A673 (cell line): ENCODE data around the gene SPEM3. TPM values are rescaled to one million over a fixed set of nuclear protein-coding genes. Genes with fewer than 3 reads are reported as not detected.

Source experiments
- BruUV-seq: library from RNA; stranded (reverse); fragments of 400-500 nt; replicated peaks from 2 replicates; lab custom pipeline; 2021; lab: Mats Ljungman, UMichigan
- CTCF ChIA-PET: fragments of 300-600 bp; sonication (Branson Sonifier 250); formaldehyde crosslinking; loops from one replicate; lab custom pipeline; 2022; ENCODE audit warnings: antibody characterized with exemption; lab: Charles Lee
- POLR2A ChIA-PET: fragments of 300-600 bp; sonication (Branson Sonifier 250); formaldehyde crosslinking; loops from one replicate; lab custom pipeline; 2022; ENCODE audit warnings: antibody characterized with exemption; ENCODE audit not compliant: low non-redundant PET; lab: Charles Lee
- DNase-seq: peaks from one replicate; pipeline ENCODE4 v3.0.0-alpha.2; 2015; ENCODE audit warnings: low spot score
- H3K27ac ChIP-seq: fragments of 200-600 bp; sonication (generic); 2 replicates; pipeline ENCODE4 v1.5.1; 2016; ENCODE audit warnings: mixed run types, low read depth, mild to moderate bottlenecking, mixed read lengths, antibody characterized with exemption, low read length; ENCODE audit not compliant: poor library complexity, severe bottlenecking
- H3K27me3 ChIP-seq: fragments of 200-600 bp; sonication (generic); replicated peaks from 2 replicates; pipeline ENCODE4 v1.6.1; 2017; ENCODE audit warnings: mixed run types, low read depth, mild to moderate bottlenecking, mixed read lengths, antibody characterized with exemption, low read length; ENCODE audit not compliant: insufficient read depth, poor library complexity
- H3K36me3 ChIP-seq: fragments of 200-600 bp; sonication (generic); 2 replicates; pipeline ENCODE4 v1.6.1; 2016; ENCODE audit warnings: mixed run types, mild to moderate bottlenecking, mixed read lengths, antibody characterized with exemption, low read length; ENCODE audit not compliant: insufficient read depth, poor library complexity, severe bottlenecking
- H3K4me1 ChIP-seq: fragments of 200-600 bp; sonication (generic); 2 replicates; pipeline ENCODE4 v1.6.1; 2017; ENCODE audit warnings: mixed run types, mild to moderate bottlenecking, mixed read lengths, antibody characterized with exemption, low read length; ENCODE audit not compliant: insufficient read depth, poor library complexity, severe bottlenecking
- H3K4me3 ChIP-seq: fragments of 200-600 bp; sonication (generic); 2 replicates; pipeline ENCODE4 v1.5.1; 2016; ENCODE audit warnings: low read depth, mixed run types, mild to moderate bottlenecking, mixed read lengths, low read length; ENCODE audit not compliant: poor library complexity, severe bottlenecking
- H3K9me3 ChIP-seq: fragments of 200-600 bp; sonication (generic); 2 replicates; pipeline ENCODE4 v1.6.1; 2016; ENCODE audit warnings: mixed run types, low read depth, mild to moderate bottlenecking, mixed read lengths, antibody characterized with exemption, low read length; ENCODE audit not compliant: poor library complexity, severe bottlenecking
- CTCF ChIP-seq: fragments of 300-800, 200-600 bp; sonication (generic); conservative IDR thresholded peaks from 2 replicates; pipeline ENCODE4 v1.5.1; 2017; ENCODE audit warnings: low read depth, mild to moderate bottlenecking, antibody characterized with exemption, low read length, moderate library complexity, mixed read lengths
- EZH2 ChIP-seq: fragments of 200-600 bp; sonication (generic); IDR thresholded peaks from 2 replicates; pipeline ENCODE4 v1.6.1; 2017; ENCODE audit warnings: borderline replicate concordance, low read depth, mild to moderate bottlenecking, mixed read lengths, antibody characterized with exemption, low read length; ENCODE audit not compliant: poor library complexity, severe bottlenecking
- intact Hi-C: fragments of 100-400 bp; cut with micrococcal nuclease; formaldehyde crosslinking; loops from one replicate; pipeline ENCODE4 v1.10.0; 2022; ENCODE audit not compliant: unreplicated experiment
- total RNA-seq: library from RNA; stranded (reverse); gene quantifications from 2 replicates; pipeline ENCODE4 v1.2.3, GENCODE V29; 2021

SPEM3 gene
- total RNA-seq, 1 experiment from 2014 or later: not detected

- Histone ChIP-seq H3K9me3 (no peaks in the 10 kb centered on the region), H3K4me1 (no peaks in the 10 kb centered on the region), H3K27ac (no peak overlapping the region), H3K27me3 (no peaks in the 10 kb centered on the region), H3K36me3 (no peaks in the 10 kb centered on the region), H3K4me3 (no peak overlapping the region)
- TF ChIP-seq EZH2: no peak
- no peak for TF ChIP-seq CTCF
- ChIA-PET CTCF (interaction anchor here (0.6 kb wide), 1 partner anchor 188 kb away, joined by 3 read pairs; no protein-coding TSS in a partner anchor), POLR2A (no interaction called here)
- no peak for DNase-seq
- BruUV-seq: no TSS peak
- intact Hi-C loops: no loop called here
These were observed 1.7 kb upstream of the SPEM3 start for GRCh38 chr17:7426896-7427489.

GRCh38 chr17:7427549-7427948, 1.1 kb upstream of the SPEM3 start:
- intact Hi-C loops: no loop called here
- Histone ChIP-seq H3K27ac (no peak overlapping the region), H3K9me3 (no peaks in the 10 kb centered on the region), H3K4me3 (no peak overlapping the region), H3K4me1 (no peaks in the 10 kb centered on the region), H3K36me3 (no peaks in the 10 kb centered on the region), H3K27me3 (no peaks in the 10 kb centered on the region)
- POLR2A ChIA-PET: no interaction called here
- no peak for DNase-seq
- no TSS peak for BruUV-seq
- TF ChIP-seq EZH2 (no peak), CTCF (no peak)
- CTCF ChIA-PET: interaction anchor here (0.6 kb wide), 1 partner anchor 188 kb away, joined by 3 read pairs; no protein-coding TSS in a partner anchor

GRCh38 chr17:7429722-7430121, 1.1 kb downstream of the SPEM3 start:
- TF ChIP-seq CTCF: no peak
- TF ChIP-seq EZH2: no peak
- BruUV-seq: no TSS peak
- intact Hi-C loops: no loop called here
- H3K27me3 ChIP-seq: no peaks in the 10 kb centered on the region
- no peaks in the 10 kb centered on the region for H3K9me3 ChIP-seq
- no peaks in the 10 kb centered on the region for H3K4me1 ChIP-seq
- no peak for DNase-seq
- no peaks in the 10 kb centered on the region for H3K36me3 ChIP-seq
- H3K27ac ChIP-seq: no peak overlapping the region
- CTCF ChIA-PET: no interaction called here
- POLR2A ChIA-PET: no interaction called here
- no peak overlapping the region for H3K4me3 ChIP-seq
